NCI-H446 treated with DMSO at 0.1 percent for 48 hours (cell line): ENCODE results near the gene FAN1.

Experiments used
- DNase-seq: peaks from one replicate; lab custom pipeline; 2025; lab: John Stamatoyannopoulos, UW

Gene FAN1

DNA sequence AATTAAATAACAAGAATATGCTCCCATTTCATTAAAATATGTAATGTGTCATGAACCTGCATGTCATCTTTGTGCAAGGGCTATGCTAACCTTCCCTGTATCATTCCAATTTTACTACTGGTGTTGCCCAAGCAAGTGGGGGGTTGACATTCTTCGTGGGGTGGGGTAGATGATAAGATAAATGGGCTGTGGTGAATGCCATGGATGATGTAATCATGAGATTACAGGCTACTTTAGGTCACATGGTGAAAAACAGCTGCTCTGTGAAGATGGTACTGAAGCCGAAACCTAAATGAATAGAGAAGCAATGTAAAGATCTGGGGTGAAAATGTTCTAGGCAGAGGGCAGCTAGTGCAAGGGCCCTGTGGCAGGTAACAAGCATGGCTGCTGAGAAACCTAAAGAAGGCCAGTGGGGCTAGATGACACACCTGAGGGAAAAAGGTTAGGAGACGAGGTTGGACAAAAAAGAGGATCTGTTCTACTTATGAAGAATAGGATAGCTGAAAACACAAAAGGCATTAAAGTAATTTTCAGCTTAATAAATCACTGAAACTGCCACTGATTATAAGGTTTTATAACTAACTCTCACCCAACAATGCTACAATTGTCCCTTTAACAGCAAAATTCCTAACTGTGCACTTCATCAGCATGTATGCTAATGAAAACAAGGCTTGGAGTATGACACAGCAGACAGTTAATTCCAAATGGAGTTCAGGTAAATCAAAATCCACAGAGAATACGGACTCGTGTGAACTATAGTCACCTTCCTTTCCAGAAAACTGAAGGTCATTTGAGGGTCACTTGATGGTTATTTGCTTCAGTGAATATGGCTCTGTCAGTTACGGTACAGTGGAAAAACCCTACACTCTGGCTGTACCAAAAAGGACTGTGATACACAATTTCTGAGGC lies 52.8 kb downstream of the FAN1 start:
- no peak for DNase-seq

DNA sequence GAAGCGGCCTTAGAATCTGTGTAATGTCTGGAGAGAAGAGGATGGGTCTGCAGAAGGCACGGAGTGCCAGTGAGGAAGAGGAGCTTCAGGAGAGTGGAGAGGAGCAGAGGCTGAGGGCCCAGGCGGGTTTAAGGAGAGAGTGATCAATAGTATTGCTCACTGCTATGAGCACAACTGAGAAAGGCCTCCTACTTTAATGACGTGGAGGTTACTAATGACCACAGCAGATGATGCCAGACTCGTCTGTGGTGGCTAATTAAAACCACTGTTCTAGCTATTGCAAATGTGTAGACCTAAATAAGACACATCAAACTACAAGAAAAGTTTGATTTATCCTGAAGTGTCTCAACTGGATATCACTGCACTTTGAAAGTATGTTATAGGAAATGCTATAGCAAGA lies 54.5 kb downstream of the FAN1 start:
- no peak for DNase-seq

DNA sequence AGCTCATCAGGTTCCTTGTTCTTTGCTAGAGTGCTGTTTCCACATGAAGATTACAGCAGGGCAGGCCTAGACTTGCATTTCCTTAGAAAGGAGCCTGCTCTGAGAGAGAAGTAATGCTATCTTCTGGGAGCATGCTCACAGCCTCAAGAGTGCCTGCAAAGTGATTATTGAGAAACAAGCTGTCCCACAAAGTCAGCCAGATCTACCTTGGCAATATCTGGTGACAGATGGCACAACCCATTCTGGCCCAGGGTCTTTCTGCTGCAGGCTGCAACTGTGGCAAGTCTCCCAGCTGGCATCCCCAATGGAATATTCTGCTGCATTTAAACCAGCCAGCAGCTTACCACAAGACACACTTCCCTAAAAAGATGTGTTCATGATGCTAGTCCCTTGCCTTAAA lies 58.4 kb downstream of the FAN1 start:
- peak; percentile 84 for DNase-seq

DNA sequence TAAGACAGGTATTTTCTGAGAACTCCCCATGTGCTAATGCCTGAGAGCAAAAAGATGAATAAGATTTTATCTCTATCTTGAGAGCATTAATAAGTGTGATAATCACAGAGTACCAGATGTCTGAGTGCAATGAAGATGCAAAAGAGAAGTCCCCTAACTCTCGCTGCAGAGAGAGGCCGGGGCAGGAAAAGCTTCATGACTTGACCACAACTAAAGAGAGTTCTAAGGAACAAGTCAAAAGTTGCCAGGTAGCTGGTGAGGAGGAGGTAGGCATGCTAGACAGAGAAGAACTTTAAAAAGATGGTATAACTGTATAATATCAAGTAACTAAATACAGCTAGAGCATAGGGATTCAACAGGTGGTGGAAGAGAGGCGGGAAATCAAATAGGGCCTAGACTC lies 58.9 kb downstream of the FAN1 start:
- DNase-seq: no peak

DNA sequence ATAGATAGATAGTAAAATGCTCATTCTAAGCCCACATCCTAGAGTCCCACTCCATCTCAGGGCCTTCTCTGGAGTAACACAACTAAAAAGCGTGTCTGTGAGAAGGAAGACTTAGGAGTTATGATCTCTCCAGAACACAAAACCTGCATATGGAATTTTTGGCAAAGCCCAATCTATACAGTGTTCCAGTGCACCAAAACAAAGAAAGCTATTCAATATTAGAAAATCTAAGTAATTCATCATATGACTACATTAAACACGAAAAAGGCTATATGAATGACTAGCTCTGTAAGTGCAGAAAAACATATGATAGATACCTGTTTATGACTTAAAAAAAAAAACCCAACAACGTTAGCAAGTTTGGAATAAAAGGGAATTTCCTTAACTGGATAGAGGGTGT lies 60.0 kb downstream of the FAN1 start:
- DNase-seq: no peak

DNA sequence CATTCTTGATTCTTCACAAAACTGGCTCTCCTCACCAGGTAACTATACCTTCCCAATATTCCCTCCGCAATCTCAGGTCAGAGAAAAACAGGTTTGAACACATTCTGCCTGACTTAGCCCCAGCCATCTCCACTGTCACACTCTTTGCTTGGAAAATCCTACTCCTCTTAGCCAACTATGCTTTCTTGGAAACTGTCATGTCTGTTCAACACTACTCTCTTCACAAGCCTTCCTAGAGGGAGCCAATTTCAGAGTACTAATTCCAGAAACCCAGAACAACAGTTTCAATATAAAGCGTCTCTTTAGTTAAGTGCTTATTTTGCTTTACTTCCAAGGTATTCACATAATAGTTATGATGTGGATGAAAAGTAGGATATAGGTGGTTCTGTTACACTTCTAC lies 66.0 kb downstream of the FAN1 start:
- DNase-seq: no peak

DNA sequence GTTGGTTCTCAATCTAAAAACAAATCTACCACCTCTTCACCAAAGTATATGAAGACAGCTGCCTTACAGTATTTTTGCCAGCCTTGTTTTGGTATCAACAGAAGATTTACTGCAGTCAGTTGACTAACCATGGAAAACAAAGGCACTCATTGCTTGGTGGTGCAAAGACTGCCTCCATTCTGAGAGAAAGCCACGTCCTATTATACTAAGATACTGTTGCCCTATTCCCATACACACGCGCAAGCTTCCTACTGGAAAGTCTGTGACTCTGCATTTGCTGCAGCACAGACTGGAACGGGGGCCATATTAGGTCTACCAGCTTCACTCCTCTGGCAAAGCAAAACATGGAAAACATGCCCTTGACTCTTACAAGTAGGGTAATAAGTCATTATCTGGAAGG lies 69.7 kb downstream of the FAN1 start:
- DNase-seq: no peak

DNA sequence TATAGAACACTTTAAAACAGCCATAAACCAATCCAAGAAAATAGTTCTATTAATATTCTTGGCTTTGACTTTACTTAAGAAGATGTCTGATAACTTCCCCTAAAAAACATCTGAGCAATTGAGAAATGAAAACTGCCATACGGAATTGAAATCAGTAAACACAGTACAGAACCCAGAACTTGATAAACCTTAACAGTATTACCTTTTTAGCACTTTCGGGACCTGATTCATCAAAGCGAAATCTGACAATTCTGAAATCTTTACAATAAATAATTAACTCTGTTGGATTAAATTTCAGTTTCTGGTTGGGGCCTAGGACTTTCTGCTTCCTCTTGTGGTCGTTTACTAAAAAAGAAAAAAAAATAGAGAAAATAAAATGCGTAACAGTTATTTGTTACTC lies 70.4 kb downstream of the FAN1 start:
- no peak for DNase-seq

DNA sequence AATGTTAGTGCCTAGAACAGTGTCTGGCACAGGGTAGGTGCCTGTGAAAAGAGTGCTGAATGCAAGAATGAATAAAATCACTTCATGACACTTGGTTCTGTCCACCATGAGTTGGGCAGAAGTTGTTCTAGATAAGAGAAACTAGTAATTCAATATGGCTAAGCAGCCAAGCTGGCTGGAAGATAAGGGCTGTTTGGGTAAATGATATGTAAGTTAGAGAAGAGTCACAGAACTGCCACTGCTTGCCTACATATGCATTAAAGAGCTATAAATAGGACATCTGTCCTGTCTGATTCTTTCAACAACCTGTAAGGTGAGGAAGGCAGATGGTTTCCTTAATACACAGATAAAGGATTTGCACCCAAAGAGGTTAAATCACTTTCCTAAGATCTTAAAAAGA lies 74.6 kb downstream of the FAN1 start:
- no peak for DNase-seq

DNA sequence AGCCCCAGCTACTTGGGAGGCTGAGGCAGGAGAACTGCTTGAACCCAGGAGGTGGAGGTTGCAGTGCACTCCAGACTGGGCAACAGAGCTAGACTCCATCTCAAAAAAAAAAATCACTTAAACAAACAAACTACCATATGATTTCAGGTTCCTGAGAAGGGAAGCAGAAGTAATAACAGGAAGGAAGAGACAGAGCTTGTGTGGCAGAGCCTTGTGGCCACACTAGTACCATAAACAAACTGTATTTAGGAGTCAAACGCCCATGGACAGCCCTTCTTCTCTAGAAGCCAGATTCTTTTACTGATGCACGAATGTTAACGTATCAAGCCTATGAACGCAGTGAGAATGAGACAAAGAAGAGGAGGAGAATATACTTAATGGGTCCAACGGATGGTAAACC lies 75.7 kb downstream of the FAN1 start:
- DNase-seq: no peak

DNA sequence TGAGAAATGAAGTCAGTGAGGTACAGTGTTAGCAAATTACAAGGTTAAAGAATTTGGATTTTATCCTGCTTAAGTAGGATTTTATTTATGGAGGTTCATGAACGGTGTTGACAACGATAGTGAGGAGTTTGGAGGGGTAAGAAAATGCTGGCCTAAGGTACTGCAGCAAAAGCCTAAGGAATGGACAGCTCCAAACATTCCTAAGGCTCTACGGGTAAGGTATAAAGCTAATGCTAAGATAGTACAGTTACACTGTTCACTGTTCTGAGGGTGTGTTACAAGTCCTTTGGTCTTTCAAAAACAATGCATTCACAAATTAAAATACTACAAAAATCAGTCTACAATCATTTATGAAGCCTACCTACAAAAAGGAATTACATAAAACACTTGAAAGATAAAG lies 80.4 kb downstream of the FAN1 start:
- DNase-seq: no peak

DNA sequence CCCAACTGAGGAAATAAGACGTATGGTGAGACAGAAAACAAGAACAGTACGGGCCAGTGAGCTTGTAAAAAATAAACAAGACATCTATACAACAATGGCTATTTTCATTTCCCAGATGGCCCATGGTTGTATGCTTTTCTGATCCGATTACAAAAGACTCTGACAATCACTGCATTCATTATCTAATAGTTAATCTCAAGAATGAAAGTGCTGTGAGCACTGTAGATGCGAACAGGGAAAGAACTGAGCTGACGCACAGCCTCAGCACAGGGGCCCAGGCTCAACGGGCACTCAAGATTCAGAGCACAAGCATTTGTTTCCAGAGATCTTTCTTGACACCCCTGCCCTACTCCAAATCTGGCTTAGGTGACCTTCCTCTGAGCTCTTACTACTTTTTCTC lies 80.8 kb downstream of the FAN1 start:
- no peak for DNase-seq

DNA sequence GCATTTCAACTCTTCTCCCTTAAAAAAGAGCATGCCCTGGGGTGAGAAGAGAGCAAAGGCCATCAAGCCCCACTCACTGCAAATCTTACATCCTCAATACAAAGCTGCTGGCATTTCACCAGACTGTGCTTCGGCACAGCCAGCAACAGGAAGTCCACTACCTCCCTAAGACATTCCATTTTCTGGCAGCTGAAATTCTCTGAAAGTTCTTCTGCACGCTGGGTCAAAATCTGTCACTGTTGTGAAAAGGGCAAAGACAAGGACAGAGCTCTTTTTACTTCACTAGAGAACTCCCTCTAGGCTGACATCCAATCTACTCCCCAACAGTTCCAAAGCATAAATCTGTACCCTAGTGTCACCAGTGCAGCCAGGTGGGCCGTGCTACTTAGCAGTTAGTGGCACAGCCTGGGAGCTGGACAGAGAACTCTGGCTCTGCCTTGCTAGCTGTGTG lies 81.4 kb downstream of the FAN1 start:
- no peak for DNase-seq

DNA sequence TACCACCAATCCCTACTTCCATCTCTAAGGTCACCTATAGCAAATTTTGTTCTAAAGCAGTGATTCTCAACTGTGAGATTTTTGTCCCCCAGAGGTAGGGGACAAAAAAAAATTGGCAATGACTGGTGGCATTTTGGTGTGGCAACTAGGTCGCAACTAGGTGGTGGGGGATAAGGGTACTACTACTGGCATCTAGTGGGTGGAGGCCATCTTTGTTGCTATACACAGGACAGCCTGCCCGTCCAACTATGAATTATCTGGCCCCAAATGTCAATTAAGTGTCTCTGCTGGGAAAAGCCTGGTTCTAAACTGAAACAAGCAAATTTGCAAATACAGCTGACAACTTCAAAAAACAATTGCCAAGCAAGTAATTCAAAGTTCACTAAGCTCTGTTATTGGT lies 86.3 kb downstream of the FAN1 start:
- no peak for DNase-seq

DNA sequence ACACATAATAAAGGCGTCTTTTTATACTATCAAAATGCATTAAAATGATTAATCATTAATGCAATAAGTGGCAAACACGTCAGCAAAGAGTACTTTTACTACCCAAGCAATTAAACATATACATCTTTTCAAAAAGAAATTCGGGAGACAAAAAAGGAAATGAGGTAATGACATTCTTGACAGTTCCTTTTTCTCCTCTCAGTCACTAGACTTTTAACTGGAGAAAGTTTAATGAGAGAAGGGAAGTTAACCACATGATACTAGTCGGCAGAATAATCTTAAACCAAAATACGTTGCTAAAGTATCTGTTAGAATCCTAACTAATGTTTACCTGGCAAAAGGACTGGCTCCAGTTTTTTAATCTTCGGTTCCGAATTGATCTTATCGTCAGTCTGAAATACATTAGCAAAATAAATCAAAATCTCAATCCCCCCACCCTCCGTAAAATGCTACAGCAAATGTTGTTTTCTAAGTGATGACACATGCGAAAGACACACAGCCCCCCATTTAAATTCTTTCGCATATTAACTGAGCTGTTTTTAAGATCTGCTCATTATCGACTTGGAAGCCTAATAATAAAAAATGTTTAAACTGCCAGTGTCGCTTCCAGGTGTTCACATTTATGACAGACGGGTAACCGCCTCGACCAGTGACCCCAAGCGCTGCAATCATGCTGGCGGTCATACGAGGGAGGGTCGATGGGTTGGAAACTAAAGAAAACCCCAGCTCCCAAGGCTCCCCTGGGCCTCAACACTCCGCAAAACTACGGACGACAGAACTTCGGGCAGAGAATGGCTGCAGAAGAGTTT lies 86.9 kb downstream of the FAN1 start:
- no peak for DNase-seq

DNA sequence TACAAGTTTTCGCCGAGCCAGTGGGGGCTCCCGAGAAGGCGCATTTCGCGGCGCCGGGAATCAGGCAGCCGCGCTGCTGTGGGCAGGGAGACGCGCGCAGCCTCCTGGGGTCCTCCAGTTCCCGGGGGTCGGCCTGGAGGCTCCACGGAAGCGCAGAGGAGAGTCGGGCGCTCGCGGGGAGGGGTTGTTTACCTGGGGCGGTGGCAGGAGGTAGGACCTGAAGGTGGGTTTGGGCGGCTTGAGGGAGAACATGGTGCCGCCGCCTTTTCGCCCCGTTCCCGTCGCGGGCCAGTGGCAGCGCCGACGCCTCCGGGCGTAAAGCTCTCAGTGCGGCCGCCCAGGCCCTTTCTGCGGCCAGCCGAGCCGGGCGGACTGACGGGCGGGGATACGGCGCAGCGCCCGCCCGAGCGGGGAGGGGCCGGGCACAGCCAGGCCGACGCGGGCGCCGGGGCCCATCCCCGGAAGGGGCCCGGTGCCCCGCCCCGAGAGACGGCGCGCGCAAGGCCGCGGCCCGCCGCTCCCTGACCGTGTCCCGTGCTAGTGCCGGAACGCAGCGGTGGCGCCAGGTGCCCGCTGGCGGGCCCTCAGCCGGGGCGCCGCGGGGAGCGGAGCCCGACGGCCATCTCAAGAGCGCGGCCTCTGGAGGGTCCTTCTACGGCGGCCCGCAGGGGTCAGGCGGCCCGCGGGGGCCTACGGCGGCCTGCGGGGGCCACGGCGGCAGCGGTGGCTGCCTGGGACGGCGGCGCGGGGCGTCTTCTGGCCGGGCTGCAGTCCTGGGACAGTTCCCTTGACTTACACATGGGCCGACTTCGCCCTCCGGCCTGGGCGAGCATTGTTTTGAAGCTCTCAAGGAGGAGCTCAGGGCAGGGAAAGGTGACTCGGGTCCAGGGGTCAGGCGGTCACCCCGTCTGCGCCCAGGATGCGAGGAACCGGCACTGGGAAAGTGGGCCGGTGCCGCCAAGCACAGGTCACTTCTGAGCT lies 87.8 kb downstream of the FAN1 start, which contains the start of gene MTMR10:
Gene MTMR10, minus strand, starts transcription at position 374 of the 981 bp plus-strand sequence. Its CDS starts 122 bp downstream, at position 252.
- peak; percentile 23 for DNase-seq

DNA sequence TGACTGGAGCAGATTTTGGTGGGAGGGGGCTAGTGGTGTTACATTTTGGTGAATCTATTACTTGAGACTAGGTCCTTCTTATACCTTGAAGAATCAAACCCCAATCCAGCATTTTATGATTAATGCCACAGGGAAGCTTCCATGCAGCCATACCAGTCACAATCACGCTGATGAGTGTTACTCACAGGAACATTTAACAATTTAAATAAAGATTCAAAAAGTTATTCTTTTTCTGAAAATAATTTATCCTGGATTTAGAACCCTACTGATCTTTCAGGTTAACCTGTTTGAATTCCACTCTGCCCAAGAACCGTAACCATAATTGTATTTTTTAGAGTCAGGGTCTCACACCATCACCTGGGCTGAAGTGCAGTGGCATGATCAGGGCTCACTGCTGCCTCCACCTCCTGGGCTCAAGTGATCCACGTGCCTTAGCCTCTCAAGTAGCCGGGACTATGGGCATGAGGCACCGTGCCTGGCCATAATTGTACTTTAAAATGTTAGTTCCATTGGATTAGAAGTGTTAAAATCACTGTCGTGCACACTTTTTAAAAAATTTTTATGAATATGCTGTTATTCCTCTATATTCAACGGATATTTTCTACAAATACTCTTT lies 88.6 kb downstream of the FAN1 start:
- DNase-seq: no peak
